Esophagus (tissue), 2 donors: Measurements from ENCODE around the gene ABCA6. TPM values are rescaled to one million over a fixed set of nuclear protein-coding genes. Genes with fewer than 3 reads are reported as not detected.
"Not testable (repeated sequence)": the region's sequence is repeated elsewhere in the genome, so short reads cannot be mapped to it uniquely, and the experiment has no call there.

Experiments used
- H3K27ac ChIP-seq, 2 donors: one replicate each; pipeline ENCODE4 v1.5.1; 2013; ENCODE audit warnings: low read depth in 2 of 2, mild to moderate bottlenecking in 2 of 2, inconsistent platforms in 1 of 2, low read length in 1 of 2, moderate library complexity in 1 of 2
- H3K27me3 ChIP-seq, 2 donors: one replicate each; pipeline ENCODE4 v1.6.1; 2013; ENCODE audit warnings: low read length in 2 of 2, control low read depth in 1 of 2, mild to moderate bottlenecking in 1 of 2; ENCODE audit not compliant: insufficient read depth in 2 of 2, control insufficient read depth in 1 of 2
- H3K36me3 ChIP-seq, 2 donors: one replicate each; pipeline ENCODE4 v1.6.1; 2013; ENCODE audit warnings: low read length in 1 of 2; ENCODE audit not compliant: control insufficient read depth in 2 of 2, insufficient read depth in 2 of 2
- H3K4me1 ChIP-seq, 2 donors: one replicate each; pipeline ENCODE4 v1.6.1; 2013; ENCODE audit warnings: low read length in 1 of 2; ENCODE audit not compliant: control insufficient read depth in 2 of 2, insufficient read depth in 2 of 2
- H3K4me3 ChIP-seq, 2 donors: one replicate each; pipeline ENCODE4 v1.5.1; 2013; ENCODE audit warnings: low read length in 2 of 2, mild to moderate bottlenecking in 2 of 2, low read depth in 1 of 2, moderate library complexity in 1 of 2
- H3K9me3 ChIP-seq, 2 donors: one replicate each; pipeline ENCODE4 v1.6.1; 2013; ENCODE audit warnings: mild to moderate bottlenecking in 2 of 2, low read depth in 1 of 2, low read length in 1 of 2, moderate library complexity in 1 of 2; ENCODE audit not compliant: control insufficient read depth in 2 of 2, insufficient read depth in 1 of 2
- WGBS, 2 donors: extraction: QIAGEN DNeasy Blood & Tissue Kit; methylation state at CpG; one replicate each; pipeline ENCODE4 v1.1.7; 2013; 5-methylcytosine and 5-hydroxymethylcytosine counted together
- polyA plus RNA-seq, 2 donors: library from polyadenylated mRNA; stranded (reverse); fragments of 200-250 nt; gene quantifications; one replicate each; pipeline ENCODE4 v1.2.3, GENCODE V29; 2013
- donor health status: healthy with polysubstance abuse.
- donor health status: Bipolar disorder and iron deficiency.

The ABCA6 gene
- polyA plus RNA-seq, 2 donors = 2.9 to 4.1 TPM

- no peaks in the 10 kb centered on the region for H3K4me1 ChIP-seq
- no peaks in the 10 kb centered on the region for H3K36me3 ChIP-seq
- no peaks in the 10 kb centered on the region for H3K9me3 ChIP-seq
- H3K27ac ChIP-seq = no peak overlapping the region
- no peaks in the 10 kb centered on the region for H3K27me3 ChIP-seq
- H3K4me3 ChIP-seq = no peak overlapping the region
Measured at GRCh38 chr17:69170377-69170776, 28.7 kb upstream of the ABCA6 start.

DNA sequence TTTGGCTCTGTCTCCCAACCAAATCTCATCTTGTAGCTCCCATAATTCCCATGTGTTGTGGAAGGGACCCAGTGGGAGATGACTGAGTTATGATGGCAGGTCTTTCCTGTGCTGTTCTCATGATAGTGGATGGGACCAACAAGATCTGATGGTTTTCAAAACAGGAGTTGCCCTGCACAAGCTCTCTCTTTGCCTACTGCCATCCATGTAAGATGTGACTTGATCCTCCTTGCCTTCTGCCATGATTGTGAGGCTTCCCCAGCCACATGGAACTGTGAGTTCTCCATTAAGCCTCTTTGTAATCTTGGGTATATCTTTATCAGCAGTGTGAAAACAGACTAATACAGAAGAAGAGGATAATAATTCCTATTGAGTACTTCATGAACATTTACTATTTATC is 26.9 kb upstream of the ABCA6 start:
- H3K4me1 ChIP-seq, H3K27me3 ChIP-seq, H3K27ac ChIP-seq: not testable (repeated sequence)

GRCh38 chr17:69166957-69167356 is 25.3 kb upstream of the ABCA6 start:
- H3K9me3 ChIP-seq = no peaks in the 10 kb centered on the region
- no peaks in the 10 kb centered on the region for H3K27me3 ChIP-seq
- WGBS, 2 donors = 93 to 94% methylated on average over 2 of the region's 2 CpGs
- H3K36me3 ChIP-seq = no peaks in the 10 kb centered on the region
- no peak overlapping the region for H3K4me3 ChIP-seq
- no peaks in the 10 kb centered on the region for H3K4me1 ChIP-seq
- no peak overlapping the region for H3K27ac ChIP-seq

More for the DNA sequence above, 26.9 kb upstream of the ABCA6 start:
- not testable (repeated sequence) for H3K9me3 ChIP-seq, H3K4me3 ChIP-seq, H3K36me3 ChIP-seq

DNA sequence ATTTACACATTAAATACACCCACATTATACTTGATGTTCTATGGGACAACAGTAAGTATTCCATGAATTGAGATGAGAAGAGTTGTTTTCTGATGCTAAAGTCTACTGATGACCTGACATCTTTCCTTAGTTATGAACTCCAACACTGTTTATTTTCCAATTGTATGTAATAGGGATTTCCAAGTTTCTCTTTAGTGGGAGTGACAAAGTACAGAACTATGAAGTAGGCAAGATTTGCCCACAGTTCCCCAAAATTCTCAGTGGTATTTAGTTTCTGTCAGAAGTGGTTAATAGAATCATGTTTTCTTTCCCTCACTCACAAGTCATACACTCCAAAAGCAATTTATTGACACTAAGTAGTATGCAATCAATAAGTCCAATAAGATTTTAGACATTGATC is 22.5 kb upstream of the ABCA6 start:
- H3K4me1 ChIP-seq = no peaks in the 10 kb centered on the region
- no peaks in the 10 kb centered on the region for H3K36me3 ChIP-seq
- no peak overlapping the region for H3K4me3 ChIP-seq
- H3K9me3 ChIP-seq = no peaks in the 10 kb centered on the region
- H3K27ac ChIP-seq = no peak overlapping the region
- H3K27me3 ChIP-seq = no peaks in the 10 kb centered on the region

GRCh38 chr17:69159418-69159817 is 17.7 kb upstream of the ABCA6 start:
- no peaks in the 10 kb centered on the region for H3K27me3 ChIP-seq
- no peaks in the 10 kb centered on the region for H3K36me3 ChIP-seq
- no peaks in the 10 kb centered on the region for H3K9me3 ChIP-seq
- no peaks in the 10 kb centered on the region for H3K4me1 ChIP-seq
- no peak overlapping the region for H3K27ac ChIP-seq
- no peak overlapping the region for H3K4me3 ChIP-seq

- 92 to 97% methylated on average over 2 of the region's 2 CpGs for WGBS, 2 donors
- Histone ChIP-seq H3K27me3 (no peaks in the 10 kb centered on the region), H3K9me3 (no peaks in the 10 kb centered on the region), H3K4me1 (no peaks in the 10 kb centered on the region), H3K4me3 (no peak overlapping the region), H3K36me3 (no peaks in the 10 kb centered on the region), H3K27ac (no peak overlapping the region)
Measured at GRCh38 chr17:69154267-69154666, 12.6 kb upstream of the ABCA6 start.

DNA sequence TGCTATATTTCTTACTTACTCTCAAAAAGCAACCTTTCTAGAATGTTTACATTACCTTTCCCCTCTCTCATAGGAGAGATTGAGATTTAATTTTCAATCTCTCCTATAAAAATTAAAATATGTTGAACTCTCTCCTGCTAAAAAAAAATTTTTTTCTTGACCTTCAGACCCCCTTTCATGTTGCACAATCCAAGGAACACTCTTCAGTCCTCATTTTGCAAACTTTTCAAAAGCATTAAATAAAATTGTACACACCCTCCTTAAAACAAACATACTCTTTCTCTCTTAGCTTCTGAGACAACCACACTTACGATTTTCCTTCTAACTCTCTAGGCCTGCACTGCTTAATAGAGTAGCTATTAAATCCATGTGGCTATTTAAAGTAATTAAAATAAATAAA is 8.6 kb upstream of the ABCA6 start:
- Histone ChIP-seq H3K4me3 (no peak overlapping the region), H3K9me3 (no peaks in the 10 kb centered on the region), H3K27me3 (no peaks in the 10 kb centered on the region), H3K27ac (no peak overlapping the region), H3K4me1 (no peaks in the 10 kb centered on the region), H3K36me3 (no peaks in the 10 kb centered on the region)
- WGBS, 2 donors = 60 to 67% methylated on average over 1 of the region's 1 CpG

- no peak overlapping the region for H3K27ac ChIP-seq
- WGBS, 2 donors = 71 to 82% methylated on average over 2 of the region's 2 CpGs
- H3K9me3 ChIP-seq = no peaks in the 10 kb centered on the region
- H3K4me3 ChIP-seq = no peak overlapping the region
- H3K27me3 ChIP-seq = no peaks in the 10 kb centered on the region
- no peaks in the 10 kb centered on the region for H3K4me1 ChIP-seq
- H3K36me3 ChIP-seq = no peaks in the 10 kb centered on the region
Measured at GRCh38 chr17:69147460-69147859, 5.8 kb upstream of the ABCA6 start.

DNA sequence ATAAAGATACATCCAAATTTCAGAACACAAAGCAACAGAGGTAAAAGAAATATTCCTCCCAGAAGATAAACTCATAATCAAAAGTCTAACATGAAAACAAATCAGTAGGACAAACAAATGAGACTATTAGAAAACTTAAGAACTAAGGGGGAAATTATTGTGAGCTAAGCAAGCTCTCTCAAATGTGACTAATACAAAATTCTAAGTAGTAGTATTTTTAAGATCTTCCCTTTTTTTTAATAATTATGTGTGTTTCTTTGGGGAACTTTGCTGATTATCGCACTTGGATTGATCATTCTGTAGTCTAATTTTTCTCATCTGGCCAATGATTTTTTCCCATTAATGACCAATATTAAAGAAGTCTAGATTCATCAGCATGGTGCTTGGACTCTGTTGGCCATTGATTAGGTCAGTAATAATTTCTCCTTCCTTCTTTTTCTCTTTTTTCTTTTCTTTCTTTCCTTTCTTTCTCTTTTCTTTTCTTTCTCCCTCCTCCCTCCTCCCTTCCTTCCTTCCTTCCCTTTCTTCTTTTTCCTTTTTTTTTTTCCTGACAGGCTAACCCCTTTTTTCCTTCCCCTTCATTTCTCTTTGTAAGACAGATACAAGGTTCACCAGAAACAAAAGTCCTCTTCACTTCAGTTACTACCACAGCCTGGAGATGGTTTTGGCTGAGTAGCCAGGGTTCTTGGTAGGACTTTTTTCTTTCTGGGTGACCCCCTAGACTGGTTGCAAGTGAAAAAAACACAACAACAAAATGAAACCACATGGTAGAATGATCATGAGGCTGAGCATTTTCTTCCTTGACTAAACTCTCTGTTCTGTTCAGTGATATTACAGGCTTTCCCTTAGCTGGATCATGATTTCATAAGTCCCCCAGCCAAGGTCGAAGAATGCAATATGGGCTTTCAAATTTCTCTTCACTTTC is 2.9 kb upstream of the ABCA6 start:
- no peaks in the 10 kb centered on the region for H3K4me1 ChIP-seq
- H3K27ac ChIP-seq = no peak overlapping the region
- no peaks in the 10 kb centered on the region for H3K27me3 ChIP-seq
- H3K4me3 ChIP-seq = no peak overlapping the region
- no peaks in the 10 kb centered on the region for H3K9me3 ChIP-seq
- H3K36me3 ChIP-seq = no peaks in the 10 kb centered on the region
- WGBS, 2 donors = 89 to 94% methylated on average over 2 of the region's 2 CpGs

DNA sequence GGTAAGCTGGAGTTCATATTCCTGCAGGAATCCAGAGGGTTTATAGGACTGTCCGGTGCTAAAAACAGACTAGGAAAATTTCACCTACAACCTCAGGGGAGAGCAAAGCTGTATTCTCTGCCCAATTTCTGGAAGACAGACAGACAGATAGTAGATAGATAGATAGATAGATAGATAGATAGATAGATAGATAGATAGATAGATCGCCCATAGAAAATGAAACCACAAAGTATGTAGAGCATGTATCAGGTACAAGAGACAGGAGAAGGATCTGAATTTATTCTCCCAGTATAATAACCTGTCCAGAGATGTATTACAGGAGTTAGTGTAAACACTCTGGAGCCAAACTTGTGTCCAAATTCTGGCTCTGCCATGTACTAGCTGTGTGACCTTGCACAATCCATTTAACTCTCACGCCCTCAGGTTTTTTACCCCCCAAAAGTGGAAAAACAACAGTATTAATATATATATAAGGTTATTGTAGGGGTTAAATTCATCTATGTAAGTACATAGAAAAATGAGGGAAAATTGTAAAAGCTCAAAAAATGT is 2.1 kb upstream of the ABCA6 start:
- H3K27ac ChIP-seq = no peak overlapping the region
- H3K9me3 ChIP-seq = no peaks in the 10 kb centered on the region
- H3K4me1 ChIP-seq = no peaks in the 10 kb centered on the region
- no peaks in the 10 kb centered on the region for H3K36me3 ChIP-seq
- H3K27me3 ChIP-seq = no peaks in the 10 kb centered on the region
- H3K4me3 ChIP-seq = no peak overlapping the region
- WGBS, 2 donors = 95 to 98% methylated on average over 3 of the region's 3 CpGs
